ENCODE measurements around the gene ZNF280A. TPM values are rescaled to one million over a fixed set of nuclear protein-coding genes. Genes with fewer than 3 reads are reported as not detected.

The ZNF280A gene
- total and polyA plus RNA-seq, 9 of the 15 experiments (the other 6 are each of a cell fraction or from before 2014, with no cell fraction given) = 19.0 to 40.8 (median 28.6) TPM

- TF ChIP-seq ZBTB33 (CRISPR knock-in tag; IDR thresholded peaks at IDR 0.05) (no peak), NKRF (IDR thresholded peaks at IDR 0.05; ENCODE audit: borderline replicate concordance) (no peak), ZNF655 (CRISPR knock-in tag; IDR thresholded peaks at IDR 0.05) (no peak), SNIP1 (IDR thresholded peaks at IDR 0.05; ENCODE audit: low read depth) (no peak), ZNF780A (CRISPR knock-in tag; IDR thresholded peaks at IDR 0.05) (peak; percentile 2; the same call in 1 of the 2 replicates), RERE (CRISPR knock-in tag; IDR thresholded peaks at IDR 0.05; ENCODE audit: borderline replicate concordance) (0 out of 2 replicates have a peak, but pooled peaks have one; percentile 21), ZNF395 (CRISPR knock-in tag; IDR thresholded peaks at IDR 0.05) (no peak), ZFP30 (CRISPR knock-in tag; IDR thresholded peaks at IDR 0.05; ENCODE audit: borderline replicate concordance) (no peak; the same call in 1 of the 2 replicates), FUS (optimal IDR thresholded peaks at IDR 0.05; ENCODE audit: low read depth, low read length) (no peak), HMGXB4 (CRISPR knock-in tag; IDR thresholded peaks at IDR 0.05) (no peak; the same call in 1 of the 2 replicates)
Measured at GRCh38 chr22:22479116-22479515, 41.0 kb downstream of the ZNF280A start (continued).

All from K562 (cell line).